Uterus (tissue), 4 donors: ENCODE results near the gene TBC1D21. TPM values are rescaled to one million over a fixed set of nuclear protein-coding genes. Genes with fewer than 3 reads are reported as not detected.

Source experiments
- DNase-seq, 2 donors: peaks; one replicate each; pipeline ENCODE4 v3.0.0-alpha.2; 2019 to 2020
- H3K27ac ChIP-seq, 2 donors: fragments of 200-600 bp; sonication (generic); 1 replicate in 1 of 2; 2 replicates in 1 of 2; pipeline ENCODE4 v1.5.1; 2016 to 2018
- H3K27me3 ChIP-seq, 2 donors: fragments of 200-600 bp; sonication (generic); one replicate each; pipeline ENCODE4 v1.5.1; 2018 to 2019; ENCODE audit warnings: control low read depth in 1 of 2
- H3K36me3 ChIP-seq, 2 donors: fragments of 200-600 bp; sonication (generic); one replicate each; pipeline ENCODE4 v1.5.1; 2019; ENCODE audit warnings: control low read depth in 1 of 2
- H3K4me1 ChIP-seq, 2 donors: fragments of 200-600 bp; sonication (generic); one replicate each; pipeline ENCODE4 v1.5.1; 2018 to 2019; ENCODE audit warnings: control low read depth in 1 of 2
- H3K4me3 ChIP-seq, 2 donors: fragments of 200-600 bp; sonication (generic); 1 replicate in 1 of 2; 2 replicates in 1 of 2; pipeline ENCODE4 v1.5.1; 2018 to 2019; ENCODE audit warnings: mild to moderate bottlenecking in 1 of 2
- H3K9me3 ChIP-seq, 2 donors: fragments of 200-600 bp; sonication (generic); one replicate each; pipeline ENCODE4 v1.5.1; 2019; ENCODE audit warnings: control low read depth in 1 of 2
- CTCF ChIP-seq, 4 experiments: fragments of 200-600 bp in 2 of 4; fragments of 450-650 bp in 2 of 4; sonication (generic) in 2 of 4; IDR thresholded peaks; one replicate each; pipeline ENCODE4 v1.5.1; 2016 to 2019; ENCODE audit warnings: antibody characterized with exemption in 4 of 4, mild to moderate bottlenecking in 2 of 4, moderate library complexity in 1 of 4
- POLR2A ChIP-seq, 2 donors: fragments of 450-650 bp; IDR thresholded peaks; one replicate each; pipeline ENCODE4 v1.6.1; 2016; ENCODE audit warnings: antibody characterized with exemption in 2 of 2, mild to moderate bottlenecking in 1 of 2, moderate library complexity in 1 of 2
- intact Hi-C: fragments of 100-400 bp; cut with DNase I; formaldehyde crosslinking; loops from one replicate; pipeline ENCODE4 v1.15.1; 2023; ENCODE audit warnings: low total_unique reads
- total RNA-seq, 4 donors: library from RNA; depleted of rRNA in 3 of 4; stranded (reverse); fragments of >200 nt in 3 of 4; gene quantifications; one replicate each; pipeline versions ENCODE4 v1.1.0 to v1.2.4, GENCODE V29; 2014 to 2023
- donor health status: DM: yes; HTN: yes; CAD: no.

Gene TBC1D21
- total RNA-seq, 4 donors from 2014 or later = not detected

GRCh38 chr15:73892446-73893226, 19.3 kb downstream of the TBC1D21 start:
- Histone ChIP-seq H3K27ac (no peak overlapping the region), H3K4me1 (no peaks in the 10 kb centered on the region), H3K27me3 (no peaks in the 10 kb centered on the region), H3K36me3 (no peaks in the 10 kb centered on the region), H3K4me3 (no peak overlapping the region), H3K9me3 (no peaks in the 10 kb centered on the region)
- intact Hi-C loops = no loop called here
- no peak for DNase-seq
- TF ChIP-seq CTCF (IDR thresholded peaks at IDR 0.05) (no peak), POLR2A (IDR thresholded peaks at IDR 0.05) (no peak)

- Histone ChIP-seq H3K4me3 (no peak overlapping the region), H3K36me3 (no peaks in the 10 kb centered on the region), H3K9me3 (no peaks in the 10 kb centered on the region), H3K4me1 (no peaks in the 10 kb centered on the region), H3K27me3 (no peaks in the 10 kb centered on the region), H3K27ac (no peak overlapping the region)
- no peak for DNase-seq
- TF ChIP-seq CTCF (IDR thresholded peaks at IDR 0.05) (no peak), POLR2A (IDR thresholded peaks at IDR 0.05) (no peak)
- intact Hi-C loops = no loop called here
These were observed 20.9 kb downstream of the TBC1D21 start for GRCh38 chr15:73894133-73894814.

- H3K27ac ChIP-seq = no peak overlapping the region
- intact Hi-C loops = no loop called here
- H3K27me3 ChIP-seq = no peaks in the 10 kb centered on the region
- DNase-seq = peak in 1 of 2 donors; percentile 23
- H3K4me3 ChIP-seq = no peak overlapping the region
- TF ChIP-seq POLR2A (IDR thresholded peaks at IDR 0.05) (no peak), CTCF (IDR thresholded peaks at IDR 0.05) (peak; percentile 23 to 55 (median 42))
- no peaks in the 10 kb centered on the region for H3K4me1 ChIP-seq
- H3K36me3 ChIP-seq = no peaks in the 10 kb centered on the region
- no peaks in the 10 kb centered on the region for H3K9me3 ChIP-seq
These were observed 24.3 kb downstream of the TBC1D21 start for GRCh38 chr15:73897441-73898261.

GRCh38 chr15:73899197-73900094, 26.1 kb downstream of the TBC1D21 start:
- Histone ChIP-seq H3K36me3 (no peaks in the 10 kb centered on the region), H3K9me3 (no peaks in the 10 kb centered on the region), H3K27ac (no peak overlapping the region), H3K27me3 (no peaks in the 10 kb centered on the region), H3K4me1 (no peaks in the 10 kb centered on the region), H3K4me3 (no peak overlapping the region)
- intact Hi-C loops = no loop called here
- DNase-seq = no peak
- TF ChIP-seq CTCF (IDR thresholded peaks at IDR 0.05) (no peak), POLR2A (IDR thresholded peaks at IDR 0.05) (no peak)
